GM10847 (cell line): ENCODE data around the gene KIAA0930.

Experiments used
- POLR2A ChIP-seq: IDR thresholded peaks from 2 replicates; pipeline ENCODE4 v1.6.1; 2011; ENCODE audit not compliant: insufficient read length; ENCODE audit errors: extremely low read depth

KIAA0930 gene

DNA sequence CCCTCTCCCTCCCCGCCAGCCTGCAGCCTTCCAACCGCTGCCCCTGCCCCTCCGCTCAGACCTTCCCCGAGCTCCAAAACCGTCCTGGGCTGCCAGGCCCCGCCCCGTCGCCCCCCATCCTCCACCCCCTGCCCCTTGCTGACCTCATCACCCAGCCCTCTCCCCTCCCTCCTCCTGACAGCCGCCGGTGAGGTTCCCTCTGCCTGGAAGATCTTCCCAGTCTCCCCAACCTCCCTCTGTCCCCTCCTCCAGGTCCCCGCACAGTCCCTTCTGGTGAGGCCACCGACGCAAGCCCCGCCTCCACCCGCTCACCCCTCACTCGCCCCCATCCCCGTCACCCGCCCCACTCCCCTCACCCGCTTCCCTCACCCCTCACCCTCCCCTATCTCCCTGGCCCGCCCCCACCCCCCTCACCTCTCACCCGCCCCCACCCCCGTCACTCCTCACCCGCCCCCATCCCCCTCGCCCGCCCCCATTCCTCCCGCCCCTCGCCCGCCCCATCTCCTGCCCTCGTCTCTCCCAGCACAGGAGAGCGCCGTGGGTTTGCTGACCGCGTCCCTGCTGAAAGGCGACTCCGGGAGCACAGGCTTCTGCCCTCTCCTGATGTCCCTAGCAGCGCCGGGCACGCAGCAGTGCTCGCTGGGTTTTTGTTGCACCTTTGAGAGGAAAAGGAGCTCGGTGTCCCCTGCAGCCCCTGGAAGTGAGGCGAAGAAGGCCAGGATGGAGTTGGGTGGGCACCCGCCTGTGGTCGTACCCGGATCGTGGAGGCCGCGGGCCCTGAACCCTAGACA is 27.7 kb upstream of the KIAA0930 start:
- no peak for TF ChIP-seq POLR2A

- no peak for TF ChIP-seq POLR2A
Observed at GRCh38 chr22:45265535-45265934, 24.8 kb upstream of the KIAA0930 start.

DNA sequence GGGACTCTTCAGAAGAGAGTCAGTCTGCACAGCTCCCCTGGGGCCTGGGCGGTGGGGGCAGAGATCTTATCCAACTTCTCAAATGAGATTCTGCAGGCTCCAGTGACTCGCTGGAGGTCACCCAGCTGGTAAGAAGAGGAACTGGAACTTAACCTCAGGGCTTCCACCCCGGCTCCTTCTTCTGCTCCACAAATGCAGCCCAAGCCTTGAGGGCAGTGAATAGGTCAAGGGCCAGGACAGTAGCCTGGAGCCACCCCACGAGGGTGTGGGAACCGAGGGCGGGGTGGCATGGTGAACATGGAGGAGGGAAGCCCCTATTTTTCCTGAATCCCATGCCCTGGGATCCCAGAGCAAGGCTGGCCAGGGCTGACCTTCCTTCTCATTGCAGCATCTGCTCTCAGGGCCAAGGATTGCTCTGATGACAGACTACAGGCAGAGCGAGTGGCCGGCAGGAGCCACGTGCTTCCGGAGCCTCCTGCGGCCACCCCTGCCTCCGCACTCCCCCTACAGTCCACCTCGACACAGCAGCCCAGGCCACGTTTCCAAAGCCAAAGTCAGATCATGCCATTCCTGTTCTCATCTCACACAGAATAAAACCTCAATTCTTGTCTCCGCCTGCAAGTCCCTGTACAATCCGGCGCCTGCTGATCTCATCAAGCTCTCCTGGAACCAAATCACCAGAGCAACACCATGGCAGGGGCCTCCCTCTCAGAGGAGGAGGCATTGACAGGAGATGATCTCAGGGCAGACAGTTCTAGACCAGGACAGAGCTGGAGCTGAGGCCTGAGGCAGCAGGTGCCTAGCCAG is 23.0 kb upstream of the KIAA0930 start:
- TF ChIP-seq POLR2A = no peak

DNA sequence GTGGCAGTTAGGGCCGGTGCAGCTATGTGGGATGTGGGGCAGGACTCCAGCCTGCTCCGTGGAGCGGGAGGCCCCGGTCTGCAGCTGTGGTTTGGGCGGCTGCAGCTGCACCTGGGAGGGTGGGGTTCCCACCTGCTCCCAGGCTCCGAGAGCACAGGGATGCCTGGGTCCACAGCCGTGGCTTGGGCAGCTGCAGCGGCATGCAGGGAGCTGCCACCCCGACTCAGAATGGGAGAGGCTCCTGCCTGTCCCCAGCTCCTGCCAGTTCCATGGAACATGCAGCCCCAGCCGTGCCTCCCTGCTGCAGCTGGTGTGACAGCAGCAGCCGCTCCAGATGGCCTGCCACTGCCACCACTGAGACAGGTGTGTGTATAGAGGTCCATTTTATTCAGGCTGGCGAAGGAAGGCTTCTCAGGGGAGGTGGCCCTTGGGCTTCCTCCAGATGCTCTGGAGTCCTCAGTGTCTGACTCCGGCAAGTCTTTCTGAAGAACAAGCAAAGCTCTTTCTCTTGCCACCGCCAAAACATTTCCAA is 22.3 kb upstream of the KIAA0930 start:
- no peak for TF ChIP-seq POLR2A

- TF ChIP-seq POLR2A = no peak
Observed at GRCh38 chr22:45262195-45262930, 21.7 kb upstream of the KIAA0930 start.

DNA sequence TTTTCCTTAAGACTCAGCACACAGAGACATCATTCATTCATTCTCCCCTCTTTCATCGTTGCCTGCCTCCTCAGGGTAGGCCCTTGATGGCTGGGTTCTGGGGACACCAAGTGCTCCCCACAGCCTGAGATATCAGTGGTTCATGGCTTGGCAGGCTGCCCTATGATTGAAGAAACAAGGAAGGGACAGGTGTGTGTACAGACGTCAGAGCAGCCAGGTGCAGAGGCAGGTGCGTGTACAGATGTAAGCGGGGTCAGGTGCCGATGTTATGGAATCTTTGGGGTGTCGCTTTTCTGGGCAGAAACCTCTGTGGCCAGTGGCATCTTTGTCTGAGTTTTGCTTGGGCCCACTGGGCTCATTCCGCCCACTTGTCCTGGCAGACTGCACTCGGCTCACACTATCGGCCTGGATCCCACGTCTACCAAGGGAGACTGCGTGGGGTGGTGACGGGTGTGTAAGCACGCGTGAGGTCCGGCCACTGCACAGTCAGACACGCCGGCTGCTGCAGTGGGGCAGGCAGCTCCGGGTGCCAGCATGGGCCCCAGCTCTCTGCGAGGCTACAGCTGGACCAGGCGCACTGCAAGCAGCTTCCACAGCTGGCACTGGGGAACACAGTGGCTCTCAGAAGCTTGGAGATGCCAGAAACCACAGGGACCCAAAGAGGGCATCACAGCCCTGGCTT is 20.9 kb upstream of the KIAA0930 start:
- no peak for TF ChIP-seq POLR2A

GRCh38 chr22:45259754-45260394 is 19.2 kb upstream of the KIAA0930 start:
- no peak for TF ChIP-seq POLR2A

DNA sequence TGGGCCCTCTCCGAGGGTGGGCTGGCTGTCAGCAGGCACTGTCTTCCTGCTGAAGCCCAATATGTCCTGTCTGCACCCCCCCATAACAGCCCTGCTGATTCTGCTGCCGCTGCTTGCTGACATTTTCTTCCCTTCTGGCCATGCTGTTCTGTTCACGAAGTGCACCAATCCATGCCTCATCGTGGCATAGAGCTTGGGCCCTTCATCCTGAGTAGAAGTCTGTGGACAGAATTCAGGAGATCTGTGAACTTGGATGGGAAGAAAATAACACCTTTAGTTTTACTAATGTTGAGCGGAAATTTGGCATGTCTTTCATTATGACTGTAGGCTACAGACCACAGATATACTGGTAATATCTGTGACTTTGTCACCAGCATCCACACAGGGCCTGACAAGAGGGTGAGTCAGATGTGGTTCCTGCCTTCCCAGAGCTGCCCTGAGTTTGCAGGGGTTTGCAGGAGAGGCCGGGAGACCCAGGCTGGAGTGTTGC is 14.1 kb upstream of the KIAA0930 start:
- TF ChIP-seq POLR2A = no peak

DNA sequence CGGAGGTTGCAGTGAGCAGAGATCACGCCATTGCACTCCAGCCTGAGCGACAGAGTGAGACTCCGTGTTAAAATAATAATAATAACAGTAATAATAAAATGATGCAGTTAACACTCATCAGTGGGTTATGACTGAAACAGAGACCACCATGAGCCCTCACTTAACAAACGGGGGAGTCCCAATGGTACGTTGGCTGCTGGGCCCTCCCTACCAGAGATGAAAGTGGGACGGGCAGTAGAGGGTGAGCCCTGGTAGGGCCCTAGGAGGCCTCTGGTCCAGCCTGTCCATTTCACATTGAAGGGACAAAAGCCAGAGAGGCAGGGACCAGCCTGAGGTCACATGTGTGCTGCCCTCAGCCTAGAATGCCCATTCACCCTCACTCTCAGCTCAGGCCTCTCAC is 13.7 kb upstream of the KIAA0930 start:
- TF ChIP-seq POLR2A = no peak

DNA sequence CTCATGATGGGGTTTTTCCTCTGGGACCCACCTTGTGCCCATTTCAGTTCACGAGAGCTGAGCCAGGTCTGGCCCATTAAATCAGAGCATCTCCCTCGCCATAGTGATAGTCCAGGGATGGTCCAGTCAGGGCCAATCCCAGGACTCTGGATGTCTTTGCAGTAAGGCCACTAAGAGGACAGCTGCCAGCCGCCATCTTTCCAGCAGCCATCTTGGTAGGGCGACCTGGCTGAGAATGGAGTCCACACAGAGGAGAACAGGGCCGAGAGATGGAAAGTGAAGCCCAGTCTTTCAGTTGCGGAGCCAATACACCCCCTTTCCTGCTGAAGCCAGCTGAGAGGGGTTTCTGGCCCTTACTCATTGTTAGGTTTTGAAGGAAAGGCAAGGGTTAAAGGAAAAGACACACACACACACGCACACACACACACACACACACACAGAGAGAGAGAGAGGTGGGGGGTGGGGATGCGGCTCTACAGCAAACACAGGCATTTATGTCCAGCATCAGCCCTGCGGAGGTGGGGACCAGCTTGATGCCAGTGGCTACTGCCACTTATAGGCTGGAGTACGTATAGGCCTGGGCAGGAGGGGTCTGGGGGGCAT is 12.4 kb upstream of the KIAA0930 start:
- no peak for TF ChIP-seq POLR2A

DNA sequence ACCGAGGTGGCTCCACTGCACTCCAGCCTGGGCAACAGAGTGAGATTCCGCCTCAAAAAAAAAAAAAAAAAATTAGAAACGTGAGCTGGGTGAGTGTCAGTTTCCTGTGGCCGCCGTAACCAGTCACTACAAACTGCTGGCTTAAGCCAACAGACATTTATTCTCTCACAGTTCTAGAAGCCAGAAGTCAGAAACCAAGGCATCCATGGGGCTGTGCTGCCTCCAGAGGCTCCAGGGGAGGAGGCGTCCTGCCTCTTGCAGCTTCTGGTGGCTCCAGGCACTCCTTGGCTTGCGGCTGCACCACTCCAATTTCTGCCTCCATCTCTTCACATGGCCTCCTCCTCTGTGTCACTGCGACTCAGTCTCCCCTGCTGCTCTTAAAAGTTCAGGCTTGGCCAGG is 11.1 kb upstream of the KIAA0930 start:
- TF ChIP-seq POLR2A = no peak

DNA sequence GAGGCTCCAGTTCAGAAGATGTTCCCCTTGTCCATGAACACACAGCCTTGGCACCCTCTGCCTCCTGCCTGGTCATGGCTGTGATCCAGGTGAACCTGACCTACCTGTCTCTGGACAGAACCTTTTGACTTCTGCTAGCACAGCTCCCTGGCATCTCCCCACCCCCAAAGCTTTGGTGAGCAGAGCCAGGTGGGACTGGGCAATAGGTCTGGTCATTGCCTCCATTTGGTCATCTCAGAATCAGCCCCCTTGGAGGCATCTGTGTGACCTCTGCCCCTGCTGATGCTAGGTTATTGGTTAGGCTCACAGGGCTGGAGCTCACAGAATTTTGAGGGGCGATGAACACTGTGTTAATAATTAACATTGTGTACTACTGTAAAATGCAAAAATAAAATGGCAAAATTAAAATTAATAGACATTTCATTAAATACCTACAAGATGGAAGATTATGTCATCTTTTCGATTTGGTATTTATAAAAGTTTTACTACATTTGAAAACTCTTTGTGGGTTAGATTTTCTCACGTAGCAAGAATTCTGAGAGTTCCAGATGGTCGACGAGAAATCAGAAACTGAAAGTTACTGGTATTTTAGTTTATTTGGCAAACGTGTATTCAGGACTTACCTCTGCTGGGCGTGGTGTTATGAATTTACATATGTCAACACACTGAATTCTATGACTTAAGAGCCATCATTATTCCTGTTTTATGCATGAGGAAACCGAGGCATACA is 8.3 kb upstream of the KIAA0930 start:
- TF ChIP-seq POLR2A = no peak
